Stimulated activated CD4-positive, alpha-beta T cell treated with anti-CD3 and anti-CD28 coated beads, Interleukin-15, amount 100 ng/mL, for 1 hour (primary cell): Measurements from ENCODE around the gene RPS26.
"Not testable (repeated sequence)": the region's sequence is repeated elsewhere in the genome, so short reads cannot be mapped to it uniquely, and the experiment has no call there.

Experiments used
- DNase-seq, 2 donors: peaks; one replicate each; pipeline ENCODE4 v3.0.0-alpha.2; 2020; ENCODE audit warnings: low read depth in 1 of 2, low spot score in 1 of 2

RPS26 gene

GRCh38 chr12:56020423-56021184, 21.1 kb upstream of the RPS26 start, which contains the start of gene IKZF4:
Gene IKZF4, plus strand, starts transcription at chr12:56021043. Its CDS starts 451 bp downstream, at chr12:56021494.
- DNase-seq: no peak

GRCh38 chr12:56021889-56022497, 19.7 kb upstream of the RPS26 start:
- no peak for DNase-seq

GRCh38 chr12:56028511-56029165, 13.1 kb upstream of the RPS26 start:
- DNase-seq: no peak

GRCh38 chr12:56029166-56029519, 12.6 kb upstream of the RPS26 start:
- DNase-seq: no peak

GRCh38 chr12:56029666-56030293, 11.9 kb upstream of the RPS26 start:
- DNase-seq: no peak

GRCh38 chr12:56031987-56032386, 9.7 kb upstream of the RPS26 start:
- no peak for DNase-seq

GRCh38 chr12:56034586-56035332, 7.0 kb upstream of the RPS26 start:
- no peak for DNase-seq

- DNase-seq: no peak
Measured at GRCh38 chr12:56037161-56037560, 4.6 kb upstream of the RPS26 start.

- no peak for DNase-seq
Measured at GRCh38 chr12:56038022-56038655, 3.6 kb upstream of the RPS26 start.

GRCh38 chr12:56040151-56040550, 1.6 kb upstream of the RPS26 start:
- no peak for DNase-seq

GRCh38 chr12:56040963-56041551, 661 bp upstream of the RPS26 start:
- DNase-seq: no peak

- not testable (repeated sequence) for DNase-seq
Measured at GRCh38 chr12:56042430-56042813, 704 bp downstream of the RPS26 start.

GRCh38 chr12:56042843-56043242, 1.1 kb downstream of the RPS26 start:
- DNase-seq: no peak

- no peak for DNase-seq
Measured at GRCh38 chr12:56046027-56046780, 4.5 kb downstream of the RPS26 start.

GRCh38 chr12:56053407-56053893, 11.7 kb downstream of the RPS26 start:
- no peak for DNase-seq

GRCh38 chr12:56059964-56060363, 18.2 kb downstream of the RPS26 start:
- DNase-seq: not testable (repeated sequence)

GRCh38 chr12:56061982-56062381, 20.3 kb downstream of the RPS26 start:
- DNase-seq: no peak

GRCh38 chr12:56062996-56063395, 21.3 kb downstream of the RPS26 start:
- DNase-seq: no peak

- no peak for DNase-seq
Measured at GRCh38 chr12:56071648-56072047, 29.9 kb downstream of the RPS26 start.
